ENCODE measurements around the gene EIF4G3.

- no peak for TF ChIP-seq CTCF (IDR thresholded peaks at IDR 0.05; ENCODE audit: control extremely low read depth in 1 of 3, insufficient read depth in 1 of 3, low read depth in 1 of 3, low read length in 3 of 3)
- TF ChIP-seq POLR2A (IDR thresholded peaks at IDR 0.05; ENCODE audit: control extremely low read depth in 1 of 2, low read depth in 2 of 2, low read length in 2 of 2) = no peak
- no peak for TF ChIP-seq CHD1 (IDR thresholded peaks at IDR 0.05; ENCODE audit: low read depth, low read length)
- no peak for TF ChIP-seq BCL11A (IDR thresholded peaks at IDR 0.05; ENCODE audit: low read depth in 2 of 2, low read length in 2 of 2)
Observed at GRCh38 chr1:21067551-21068227, 109.0 kb downstream of the EIF4G3 start.
